HepG2 (cell line): ENCODE data around the gene PCIF1.

Source experiments
- ATF3 ChIP-seq: sonication (generic); formaldehyde crosslinking; IDR thresholded peaks from 2 replicates; pipeline ENCODE4 v1.4.0; 2020; ENCODE audit warnings: missing genetic modification reagents
- BHLHE40 ChIP-seq: IDR thresholded peaks from 2 replicates; pipeline ENCODE4 v1.6.1; 2011; ENCODE audit warnings: low read length, improper control_type of control experiment
- EP300 ChIP-seq, 3 experiments: sonication (generic) in 1 of 3; formaldehyde crosslinking in 1 of 3; IDR thresholded peaks; 2 replicates each; pipeline versions ENCODE4 v1.5.1 to v1.6.1; 2011 to 2020; ENCODE audit warnings: low read depth in 2 of 3, low read length in 2 of 3, borderline replicate concordance in 1 of 3, improper control_type of control experiment in 1 of 3, mild to moderate bottlenecking in 1 of 3, missing genetic modification reagents in 1 of 3, moderate library complexity in 1 of 3
- RAD21 ChIP-seq: fragments of 450-650 bp; formaldehyde crosslinking; IDR thresholded peaks from 2 replicates; pipeline ENCODE4 v1.5.0; 2020; ENCODE audit warnings: mild to moderate bottlenecking
- SP2 ChIP-seq: sonication (generic); formaldehyde crosslinking; IDR thresholded peaks from 2 replicates; pipeline ENCODE4 v1.5.1; 2020; ENCODE audit warnings: mild to moderate bottlenecking, missing genetic modification reagents
- SP4 ChIP-seq: sonication (generic); formaldehyde crosslinking; IDR thresholded peaks from 2 replicates; pipeline ENCODE4 v1.8.1; 2023; ENCODE audit warnings: mild to moderate bottlenecking, missing genetic modification reagents
- TEAD2 ChIP-seq: sonication (generic); formaldehyde crosslinking; IDR thresholded peaks from 2 replicates; pipeline ENCODE4 v1.9.0; 2021; ENCODE audit warnings: missing genetic modification reagents
- ZBTB14 ChIP-seq: sonication (generic); formaldehyde crosslinking; IDR thresholded peaks from 2 replicates; pipeline ENCODE4 v1.4.0; 2020; ENCODE audit warnings: missing genetic modification reagents
- ZNF414 ChIP-seq: sonication (generic); formaldehyde crosslinking; IDR thresholded peaks from 2 replicates; pipeline ENCODE4 v1.5.0; 2020; ENCODE audit warnings: missing genetic modification reagents
- TF ChIP-seq, protein P1 (sequence below): sonication (generic); formaldehyde crosslinking; IDR thresholded peaks from 2 replicates; pipeline ENCODE4 v1.5.0; 2020; ENCODE audit warnings: mild to moderate bottlenecking, missing genetic modification reagents, moderate library complexity

DNA sequence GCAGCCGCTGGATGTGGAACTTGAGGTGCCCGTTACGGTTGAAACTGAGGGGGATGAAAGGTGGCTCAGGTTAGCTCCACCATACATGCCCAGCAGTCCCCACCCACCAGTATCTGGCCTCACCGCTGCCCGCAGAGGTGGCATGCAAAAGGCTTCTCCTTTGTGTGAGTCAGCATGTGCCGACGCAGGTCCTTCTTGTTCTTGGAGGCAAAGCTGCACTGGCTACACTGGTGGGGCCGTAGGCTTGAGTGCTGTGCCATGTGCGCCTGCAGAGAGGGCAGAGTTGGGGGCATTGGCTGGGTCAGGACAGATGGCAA, 15.8 kb downstream of the PCIF1 start:
- TF ChIP-seq SP4 (no peak), SP2 (CRISPR knock-in tag) (no peak), ZNF414 (CRISPR knock-in tag) (no peak), ZBTB14 (CRISPR knock-in tag) (no peak), TEAD2 (CRISPR knock-in tag) (no peak), EP300 (IDR thresholded peaks at IDR 0.05; ENCODE audit: low read depth in 2 of 2, low read length in 2 of 2) (no peak), EP300 (CRISPR knock-in tag; IDR thresholded peaks at IDR 0.05; ENCODE audit: borderline replicate concordance) (no peak), RAD21 (CRISPR knock-in tag) (no peak), ATF3 (CRISPR knock-in tag) (no peak), BHLHE40 (no peak)
- TF ChIP-seq, protein P1, sequence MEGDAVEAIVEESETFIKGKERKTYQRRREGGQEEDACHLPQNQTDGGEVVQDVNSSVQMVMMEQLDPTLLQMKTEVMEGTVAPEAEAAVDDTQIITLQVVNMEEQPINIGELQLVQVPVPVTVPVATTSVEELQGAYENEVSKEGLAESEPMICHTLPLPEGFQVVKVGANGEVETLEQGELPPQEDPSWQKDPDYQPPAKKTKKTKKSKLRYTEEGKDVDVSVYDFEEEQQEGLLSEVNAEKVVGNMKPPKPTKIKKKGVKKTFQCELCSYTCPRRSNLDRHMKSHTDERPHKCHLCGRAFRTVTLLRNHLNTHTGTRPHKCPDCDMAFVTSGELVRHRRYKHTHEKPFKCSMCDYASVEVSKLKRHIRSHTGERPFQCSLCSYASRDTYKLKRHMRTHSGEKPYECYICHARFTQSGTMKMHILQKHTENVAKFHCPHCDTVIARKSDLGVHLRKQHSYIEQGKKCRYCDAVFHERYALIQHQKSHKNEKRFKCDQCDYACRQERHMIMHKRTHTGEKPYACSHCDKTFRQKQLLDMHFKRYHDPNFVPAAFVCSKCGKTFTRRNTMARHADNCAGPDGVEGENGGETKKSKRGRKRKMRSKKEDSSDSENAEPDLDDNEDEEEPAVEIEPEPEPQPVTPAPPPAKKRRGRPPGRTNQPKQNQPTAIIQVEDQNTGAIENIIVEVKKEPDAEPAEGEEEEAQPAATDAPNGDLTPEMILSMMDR (CRISPR knock-in tag): no peak
